Nephron (organoid): ENCODE results near the gene PCDHGB4.

Experiments
- H3K27ac Mint-ChIP-seq, 3 experiments: 2 replicates each; pipeline ENCODE4 v1.8.0; 2020; ENCODE audit warnings: mixed read lengths in 3 of 3, mild to moderate bottlenecking in 2 of 3, moderate library complexity in 1 of 3
- H3K27me3 Mint-ChIP-seq: 2 replicates; pipeline ENCODE4 v1.8.0; 2021; ENCODE audit warnings: low read depth, mild to moderate bottlenecking, moderate library complexity, mixed read lengths
- H3K36me3 Mint-ChIP-seq: 2 replicates; pipeline ENCODE4 v1.8.0; 2020; ENCODE audit warnings: low read depth, mixed read lengths
- H3K4me1 Mint-ChIP-seq: 2 replicates; pipeline ENCODE4 v1.8.0; 2020; ENCODE audit warnings: mixed read lengths
- H3K4me3 Mint-ChIP-seq, 3 experiments: 2 replicates each; pipeline ENCODE4 v1.8.0; 2020; ENCODE audit warnings: mild to moderate bottlenecking in 3 of 3, mixed read lengths in 3 of 3, moderate library complexity in 2 of 3
- H3K9me3 Mint-ChIP-seq: 2 replicates; pipeline ENCODE4 v1.8.0; 2020; ENCODE audit warnings: mixed read lengths
- TF ChIP-seq, protein P1 (sequence below), 3 experiments: fragments of 200-600 bp; sonication (generic); IDR thresholded peaks; one replicate each; pipeline ENCODE4 v1.5.0; 2021; ENCODE audit warnings: antibody characterized with exemption in 3 of 3; ENCODE audit not compliant: unreplicated experiment in 3 of 3

The PCDHGB4 gene

DNA sequence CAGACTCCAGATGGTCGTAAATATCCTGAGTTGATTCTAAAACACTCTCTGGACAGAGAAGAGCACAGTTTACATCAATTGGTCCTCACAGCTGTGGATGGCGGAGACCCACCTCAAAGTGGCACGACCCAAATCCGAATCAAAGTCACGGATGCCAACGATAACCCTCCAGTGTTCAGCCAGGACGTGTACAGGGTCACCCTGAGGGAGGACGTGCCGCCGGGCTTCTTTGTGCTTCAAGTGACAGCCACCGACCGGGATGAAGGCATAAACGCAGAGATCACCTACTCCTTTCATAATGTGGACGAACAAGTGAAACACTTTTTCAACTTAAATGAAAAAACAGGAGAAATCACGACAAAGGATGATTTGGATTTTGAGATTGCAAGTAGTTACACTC, 26.8 kb upstream of the PCDHGB4 start:
- TF ChIP-seq, protein P1, sequence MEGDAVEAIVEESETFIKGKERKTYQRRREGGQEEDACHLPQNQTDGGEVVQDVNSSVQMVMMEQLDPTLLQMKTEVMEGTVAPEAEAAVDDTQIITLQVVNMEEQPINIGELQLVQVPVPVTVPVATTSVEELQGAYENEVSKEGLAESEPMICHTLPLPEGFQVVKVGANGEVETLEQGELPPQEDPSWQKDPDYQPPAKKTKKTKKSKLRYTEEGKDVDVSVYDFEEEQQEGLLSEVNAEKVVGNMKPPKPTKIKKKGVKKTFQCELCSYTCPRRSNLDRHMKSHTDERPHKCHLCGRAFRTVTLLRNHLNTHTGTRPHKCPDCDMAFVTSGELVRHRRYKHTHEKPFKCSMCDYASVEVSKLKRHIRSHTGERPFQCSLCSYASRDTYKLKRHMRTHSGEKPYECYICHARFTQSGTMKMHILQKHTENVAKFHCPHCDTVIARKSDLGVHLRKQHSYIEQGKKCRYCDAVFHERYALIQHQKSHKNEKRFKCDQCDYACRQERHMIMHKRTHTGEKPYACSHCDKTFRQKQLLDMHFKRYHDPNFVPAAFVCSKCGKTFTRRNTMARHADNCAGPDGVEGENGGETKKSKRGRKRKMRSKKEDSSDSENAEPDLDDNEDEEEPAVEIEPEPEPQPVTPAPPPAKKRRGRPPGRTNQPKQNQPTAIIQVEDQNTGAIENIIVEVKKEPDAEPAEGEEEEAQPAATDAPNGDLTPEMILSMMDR (IDR thresholded peaks at IDR 0.05; ENCODE audit: unreplicated experiment in 3 of 3): no peak
- Mint-ChIP-seq H3K36me3 (peaks cover 44% of the 10 kb centered on the region), H3K4me3 (no peak overlapping the region), H3K4me1 (no peaks in the 10 kb centered on the region), H3K27ac (no peak overlapping the region), H3K9me3 (peaks cover 74% of the 10 kb centered on the region), H3K27me3 (peaks cover 4% of the 10 kb centered on the region)

GRCh38 chr5:141362719-141363118, 24.8 kb upstream of the PCDHGB4 start:
- H3K36me3 Mint-ChIP-seq: peaks cover 36% of the 10 kb centered on the region
- TF ChIP-seq, protein P1 (IDR thresholded peaks at IDR 0.05; ENCODE audit: unreplicated experiment in 3 of 3): no peak
- H3K4me1 Mint-ChIP-seq: no peaks in the 10 kb centered on the region
- no peaks in the 10 kb centered on the region for H3K27me3 Mint-ChIP-seq
- H3K9me3 Mint-ChIP-seq: peaks cover 67% of the 10 kb centered on the region
- H3K4me3 Mint-ChIP-seq: no peak overlapping the region
- no peak overlapping the region for H3K27ac Mint-ChIP-seq

DNA sequence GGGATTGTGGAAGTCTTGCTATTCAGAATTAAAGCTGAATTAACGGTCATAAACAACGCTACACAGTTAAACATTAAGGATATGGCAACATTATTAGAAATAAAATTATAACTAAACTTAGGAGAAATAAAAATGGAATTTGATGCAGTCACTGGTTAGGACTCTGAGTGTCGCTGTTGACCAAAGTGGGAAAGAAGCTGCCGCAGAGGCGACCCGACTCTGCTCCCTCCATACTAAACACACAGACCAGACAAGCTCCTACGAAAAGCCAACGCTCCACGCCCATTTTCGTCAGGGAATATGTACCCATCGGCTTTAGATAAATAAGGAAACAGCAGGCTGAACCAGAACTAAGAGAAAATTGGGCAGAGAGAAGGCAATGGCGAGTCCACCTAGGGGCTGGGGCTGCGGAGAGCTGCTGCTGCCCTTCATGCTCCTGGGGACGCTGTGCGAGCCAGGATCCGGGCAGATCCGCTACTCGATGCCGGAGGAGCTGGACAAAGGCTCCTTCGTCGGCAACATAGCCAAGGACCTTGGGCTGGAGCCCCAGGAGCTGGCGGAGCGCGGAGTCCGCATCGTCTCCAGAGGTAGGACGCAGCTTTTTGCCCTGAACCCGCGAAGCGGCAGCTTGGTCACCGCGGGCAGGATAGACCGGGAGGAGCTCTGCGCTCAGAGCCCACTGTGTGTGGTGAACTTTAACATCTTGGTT, 23.4 kb upstream of the PCDHGB4 start, which contains the start of gene PCDHGA5:
PCDHGA5 (plus strand) TSS at position 211 of the 709 bp plus-strand sequence; CDS start at position 380, 169 bp downstream.
- no peak within 1 kb of the TSS for H3K4me3 Mint-ChIP-seq
- H3K9me3 Mint-ChIP-seq: peaks cover 67% of the 10 kb centered on the region
- peaks cover 32% of the 10 kb centered on the region for H3K36me3 Mint-ChIP-seq
- TF ChIP-seq, protein P1 (IDR thresholded peaks at IDR 0.05; ENCODE audit: unreplicated experiment in 3 of 3): no peak
- no peaks in the 10 kb centered on the region for H3K4me1 Mint-ChIP-seq
- H3K27me3 Mint-ChIP-seq: no peaks in the 10 kb centered on the region
- no peak within 1 kb of the TSS for H3K27ac Mint-ChIP-seq

DNA sequence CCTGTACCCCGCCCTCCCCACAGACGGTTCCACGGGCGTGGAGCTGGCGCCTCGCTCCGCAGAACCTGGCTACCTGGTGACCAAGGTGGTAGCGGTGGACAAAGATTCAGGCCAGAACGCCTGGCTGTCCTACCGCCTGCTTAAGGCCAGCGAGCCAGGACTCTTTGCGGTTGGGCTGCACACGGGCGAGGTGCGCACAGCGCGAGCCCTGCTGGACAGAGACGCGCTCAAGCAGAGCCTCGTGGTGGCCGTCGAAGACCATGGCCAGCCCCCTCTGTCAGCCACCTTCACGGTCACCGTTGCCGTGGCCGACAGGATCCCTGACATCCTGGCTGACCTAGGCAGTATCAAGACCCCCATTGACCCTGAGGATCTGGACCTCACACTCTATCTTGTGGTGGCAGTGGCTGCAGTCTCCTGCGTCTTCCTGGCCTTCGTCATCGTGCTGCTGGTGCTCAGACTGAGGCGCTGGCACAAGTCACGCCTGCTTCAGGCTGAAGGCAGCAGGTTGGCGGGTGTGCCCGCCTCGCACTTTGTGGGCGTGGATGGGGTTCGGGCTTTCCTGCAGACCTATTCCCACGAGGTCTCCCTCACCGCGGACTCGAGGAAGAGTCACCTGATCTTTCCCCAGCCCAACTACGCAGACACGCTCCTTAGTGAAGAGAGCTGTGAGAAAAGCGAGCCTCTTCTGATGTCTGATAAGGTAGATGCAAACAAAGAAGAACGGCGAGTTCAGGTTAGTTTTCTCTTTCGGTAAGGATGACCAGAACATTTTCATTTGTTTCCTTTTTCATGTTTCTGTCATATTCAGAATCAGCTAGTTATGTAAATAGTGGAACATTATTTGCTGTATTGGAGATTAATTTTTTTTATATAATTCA, 21.2 kb upstream of the PCDHGB4 start:
- Mint-ChIP-seq H3K27ac (no peak overlapping the region), H3K9me3 (peaks cover 66% of the 10 kb centered on the region)

GRCh38 chr5:141369994-141370848, 17.3 kb upstream of the PCDHGB4 start, which contains the start of gene PCDHGB3:
Gene PCDHGB3 (plus strand): TSS chr5:141370242. CDS start chr5:141370395, 153 bp downstream.
- H3K4me1 Mint-ChIP-seq: no peaks in the 10 kb centered on the region
- H3K36me3 Mint-ChIP-seq: peaks cover 36% of the 10 kb centered on the region
- peaks cover 62% of the 10 kb centered on the region for H3K9me3 Mint-ChIP-seq
- no peaks in the 10 kb centered on the region for H3K27me3 Mint-ChIP-seq
- TF ChIP-seq, protein P1 (IDR thresholded peaks at IDR 0.05; ENCODE audit: unreplicated experiment in 3 of 3): no peak
- H3K4me3 Mint-ChIP-seq: no peak within 1 kb of the TSS
- no peak within 1 kb of the TSS for H3K27ac Mint-ChIP-seq

More for the DNA sequence above, 21.2 kb upstream of the PCDHGB4 start:
- Mint-ChIP-seq H3K27me3 (no peaks in the 10 kb centered on the region), H3K4me3 (no peak overlapping the region), H3K36me3 (peaks cover 32% of the 10 kb centered on the region), H3K4me1 (no peaks in the 10 kb centered on the region)
- TF ChIP-seq, protein P1 (IDR thresholded peaks at IDR 0.05; ENCODE audit: unreplicated experiment in 3 of 3): no peak
